ENCODE data around the gene LGALS7. TPM values are rescaled to one million over a fixed set of nuclear protein-coding genes. Genes with fewer than 3 reads are reported as not detected.

LGALS7 gene
- total RNA-seq, 1 experiment from 2014 or later = 2.1 TPM

DNA sequence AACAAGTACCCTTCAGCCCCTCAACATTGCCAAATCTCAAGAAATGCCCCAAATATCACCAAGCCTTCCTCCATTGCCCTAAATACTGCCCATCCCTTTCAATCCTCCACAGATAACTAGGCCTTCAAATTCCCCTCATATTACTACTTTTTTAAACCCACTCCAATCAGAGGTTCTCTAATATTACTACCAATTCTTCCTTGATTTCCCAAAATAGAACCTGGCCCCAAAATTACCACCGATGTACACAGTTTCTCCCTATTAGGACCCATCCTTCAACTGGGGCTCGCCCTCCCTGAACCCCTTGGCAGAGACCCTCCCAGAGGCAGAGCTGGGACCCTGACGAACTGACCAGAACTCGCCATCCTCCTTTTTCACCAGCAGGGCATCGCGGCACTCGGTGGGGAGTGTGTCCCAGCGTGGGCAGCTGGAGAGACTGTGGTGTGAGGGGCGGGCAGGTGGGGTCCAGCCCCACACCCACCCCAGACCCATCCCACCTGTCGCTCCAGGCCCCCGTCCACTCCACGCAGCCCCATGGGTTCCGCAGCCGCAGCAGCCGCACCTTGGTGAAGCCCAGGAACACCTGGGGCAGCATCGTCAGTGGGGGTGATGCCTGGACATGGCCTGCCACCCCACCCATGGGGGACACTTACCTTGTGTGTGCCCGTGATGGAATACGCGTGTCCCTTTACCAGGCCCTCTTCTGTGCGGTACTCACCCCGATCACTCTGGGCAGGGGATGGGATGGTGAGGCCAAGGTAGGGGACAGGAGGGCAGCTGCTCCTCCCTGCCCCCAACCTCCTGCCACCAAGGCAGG lies 35.2 kb downstream of the LGALS7 start:
- H3K9me3 ChIP-seq (ENCODE audit: insufficient read depth, low read depth) = no peaks in the 10 kb centered on the region
- no peak for DNase-seq
- no peak overlapping the region for H2AFZ ChIP-seq
- no peak overlapping the region for H3K27ac ChIP-seq
- H3K27me3 ChIP-seq (ENCODE audit: insufficient read depth, low read depth) = no peaks in the 10 kb centered on the region
- TF ChIP-seq CTCF (conservative IDR thresholded peaks at IDR 0.05) (no peak), EZH2 (IDR thresholded peaks at IDR 0.05; ENCODE audit: low read depth) (no peak)
- H3K36me3 ChIP-seq (ENCODE audit: low read depth) = no peaks in the 10 kb centered on the region
- peaks cover 28% of the 10 kb centered on the region for H3F3A ChIP-seq (ENCODE audit: insufficient read depth, low read depth)
- BruUV-seq (replicated peaks) = no TSS peak
- no peak overlapping the region for H3K4me2 ChIP-seq
- peaks cover 15% of the 10 kb centered on the region for H3K4me1 ChIP-seq (replicated peaks; ENCODE audit: insufficient read depth)
- H3K4me3 ChIP-seq = no peak overlapping the region
- no peaks in the 10 kb centered on the region for H4K20me1 ChIP-seq (ENCODE audit: insufficient read depth)
- H3K79me2 ChIP-seq (ENCODE audit: low read depth) = peaks cover 21% of the 10 kb centered on the region
- intact Hi-C loops (cut with micrococcal nuclease; ENCODE audit: unreplicated experiment) = loop anchor here (10.0 kb wide), 1 partner anchor 223 kb away; no protein-coding TSS in a partner anchor
- POLR2A ChIA-PET (ENCODE audit: unreplicated experiment) = no interaction called here
- CTCF ChIA-PET = no interaction called here
- H3K9me2 ChIP-seq (ENCODE audit: insufficient read depth) = no peaks in the 10 kb centered on the region

DNA sequence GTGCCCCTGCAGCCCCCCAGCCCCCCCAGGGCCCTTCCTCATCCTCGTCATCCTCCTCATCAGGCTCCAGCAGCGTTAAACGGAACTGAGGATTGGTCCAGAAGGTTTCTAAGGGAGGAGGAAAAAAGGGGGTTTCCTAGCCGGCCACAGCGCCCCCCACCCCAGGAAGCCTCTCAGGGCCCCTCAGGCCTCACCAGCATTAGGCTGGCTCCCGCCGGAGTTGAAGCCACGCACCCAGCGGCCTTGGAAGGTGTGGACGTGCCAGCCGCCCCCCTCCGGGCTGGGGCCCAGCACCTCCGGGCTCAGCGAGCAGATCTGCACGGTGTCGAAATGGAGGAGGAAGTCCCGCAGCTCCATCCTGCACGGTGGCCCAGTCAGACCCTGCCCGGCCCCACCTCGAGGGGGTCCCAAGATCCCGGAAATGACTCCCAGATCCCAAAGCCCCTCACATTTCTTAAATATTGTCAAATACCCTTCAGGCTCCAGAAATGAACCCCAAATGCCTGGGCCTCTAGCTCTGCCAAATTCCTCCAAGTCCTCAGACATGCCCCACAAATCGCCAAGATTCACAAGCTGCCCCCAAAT lies 35.9 kb downstream of the LGALS7 start:
- Histone ChIP-seq H3K27me3 (ENCODE audit: insufficient read depth, low read depth) (no peaks in the 10 kb centered on the region), H3K4me1 (replicated peaks; ENCODE audit: insufficient read depth) (peaks cover 22% of the 10 kb centered on the region), H3K36me3 (ENCODE audit: low read depth) (no peaks in the 10 kb centered on the region), H3K4me3 (no peak overlapping the region), H3K9me3 (ENCODE audit: insufficient read depth, low read depth) (no peaks in the 10 kb centered on the region), H3K4me2 (no peak overlapping the region), H2AFZ (no peak overlapping the region), H3F3A (ENCODE audit: insufficient read depth, low read depth) (peaks cover 33% of the 10 kb centered on the region), H4K20me1 (ENCODE audit: insufficient read depth) (no peaks in the 10 kb centered on the region), H3K9me2 (ENCODE audit: insufficient read depth) (no peaks in the 10 kb centered on the region), H3K79me2 (ENCODE audit: low read depth) (peaks cover 22% of the 10 kb centered on the region), H3K27ac (no peak overlapping the region)
- TF ChIP-seq CTCF (conservative IDR thresholded peaks at IDR 0.05) = no peak
- TF ChIP-seq EZH2 (IDR thresholded peaks at IDR 0.05; ENCODE audit: low read depth) = no peak
- BruUV-seq (replicated peaks) = TSS peak; percentile 3
- ChIA-PET CTCF (interaction anchor here (0.8 kb wide), 1 partner anchor 93 kb away, joined by 7 read pairs; no protein-coding TSS in a partner anchor), POLR2A (ENCODE audit: unreplicated experiment) (no interaction called here)
- intact Hi-C loops (cut with micrococcal nuclease; ENCODE audit: unreplicated experiment) = loop anchor here (10.0 kb wide), 1 partner anchor 223 kb away; no protein-coding TSS in a partner anchor
- no peak for DNase-seq

DNA sequence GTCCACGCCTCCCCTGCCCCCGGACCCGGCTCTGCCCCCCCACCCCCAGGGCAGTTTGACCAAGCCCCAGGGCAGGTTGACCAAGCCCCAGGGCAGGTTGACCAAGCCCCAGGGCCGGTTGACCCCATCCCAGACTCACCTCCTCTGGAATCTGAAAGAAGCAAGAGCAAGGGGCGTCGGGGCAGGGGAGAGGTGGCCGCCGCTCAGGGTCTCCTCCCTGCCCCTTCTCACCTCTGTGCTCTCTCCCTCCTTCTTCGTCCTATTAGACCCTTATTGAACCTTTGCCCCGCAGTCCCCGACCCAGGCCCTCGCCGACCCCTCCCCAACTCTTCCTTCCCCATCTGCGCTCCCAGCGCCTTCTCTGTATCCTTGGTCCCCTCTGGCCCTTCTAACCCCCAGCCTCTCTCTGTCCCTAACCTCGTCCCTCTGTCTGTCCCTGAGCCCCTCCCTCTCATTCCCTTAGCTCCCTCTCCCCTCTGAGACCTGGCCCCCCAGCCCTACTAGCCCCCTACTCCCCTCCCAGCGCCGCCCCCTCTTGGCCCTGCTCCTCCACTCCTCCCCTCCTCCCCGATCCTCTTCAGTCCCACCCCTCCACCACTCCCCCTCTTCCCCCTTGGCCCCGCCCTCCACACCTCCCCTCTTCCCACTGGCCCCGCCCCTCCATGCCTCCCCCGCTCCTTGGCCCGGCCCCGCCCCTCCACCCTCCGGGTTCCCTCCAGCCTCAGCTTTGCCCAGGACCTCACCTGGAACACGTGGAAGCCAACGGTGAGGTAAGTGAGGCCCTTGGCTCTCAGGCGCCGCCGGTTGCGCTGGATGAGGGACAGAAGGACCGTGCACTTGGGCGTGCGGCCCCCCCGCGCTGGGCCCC lies 36.7 kb downstream of the LGALS7 start:
- TF ChIP-seq EZH2 (IDR thresholded peaks at IDR 0.05; ENCODE audit: low read depth) (no peak), CTCF (conservative IDR thresholded peaks at IDR 0.05) (no peak)
- peaks cover 37% of the 10 kb centered on the region for H3F3A ChIP-seq (ENCODE audit: insufficient read depth, low read depth)
- peak overlapping the region; percentile 49 for H3K4me2 ChIP-seq
- CTCF ChIA-PET = interaction anchor here (0.7 to 0.8 kb wide), 2 partner anchors 37 to 94 kb away, joined by 3 to 7 read pairs; no protein-coding TSS in a partner anchor
- no peak overlapping the region for H2AFZ ChIP-seq
- peak overlapping the region; percentile 49; the same call in 1 of the 2 replicates for H3K4me3 ChIP-seq
- POLR2A ChIA-PET (ENCODE audit: unreplicated experiment) = interaction anchor here (0.6 to 0.7 kb wide), 3 partner anchors 94 to 699 kb away, joined by 3 to 6 read pairs (median 5); partner anchors contain the start of genes FBXO17 and RPS16
- no peaks in the 10 kb centered on the region for H3K36me3 ChIP-seq (ENCODE audit: low read depth)
- no peaks in the 10 kb centered on the region for H3K9me2 ChIP-seq (ENCODE audit: insufficient read depth)
- BruUV-seq (replicated peaks) = no TSS peak
- intact Hi-C loops (cut with micrococcal nuclease; ENCODE audit: unreplicated experiment) = loop anchor here (1.0 to 10.0 kb wide), 2 partner anchors 95 to 222 kb away; partner anchors contain the start of gene ECH1
- peaks cover 22% of the 10 kb centered on the region for H3K79me2 ChIP-seq (ENCODE audit: low read depth)
- peaks cover 30% of the 10 kb centered on the region for H3K4me1 ChIP-seq (replicated peaks; ENCODE audit: insufficient read depth)
- peak overlapping the region; percentile 41; the same call in 1 of the 2 replicates for H3K27ac ChIP-seq
- no peaks in the 10 kb centered on the region for H3K27me3 ChIP-seq (ENCODE audit: insufficient read depth, low read depth)
- DNase-seq = peak in 1 of 2 experiments; percentile 47
- no peaks in the 10 kb centered on the region for H3K9me3 ChIP-seq (ENCODE audit: insufficient read depth, low read depth)
- no peaks in the 10 kb centered on the region for H4K20me1 ChIP-seq (ENCODE audit: insufficient read depth)
